HUES64 (cell line): ENCODE results near the gene C2orf66. TPM values are rescaled to one million over a fixed set of nuclear protein-coding genes. Genes with fewer than 3 reads are reported as not detected.

ENCODE experiments used
- H3K27ac ChIP-seq: 2 replicates; pipeline ENCODE4 v1.7.0; 2013; ENCODE audit warnings: low read depth, low read length, inconsistent platforms
- H3K27me3 ChIP-seq: 2 replicates; pipeline ENCODE4 v1.6.1; 2013; ENCODE audit warnings: mild to moderate bottlenecking, low read length; ENCODE audit not compliant: insufficient read depth
- H3K36me3 ChIP-seq: 2 replicates; pipeline ENCODE4 v1.6.1; 2013; ENCODE audit warnings: mild to moderate bottlenecking, low read length; ENCODE audit not compliant: insufficient read depth
- H3K4me1 ChIP-seq: 2 replicates; pipeline ENCODE4 v1.6.1; 2013; ENCODE audit warnings: mild to moderate bottlenecking, low read length, moderate library complexity; ENCODE audit not compliant: insufficient read depth
- H3K4me3 ChIP-seq: 2 replicates; pipeline ENCODE4 v1.5.1; 2013; ENCODE audit warnings: mild to moderate bottlenecking, low read length, moderate library complexity
- H3K9ac ChIP-seq: 2 replicates; pipeline ENCODE4 v1.6.1; 2013; ENCODE audit warnings: mild to moderate bottlenecking, low read depth, low read length
- H3K9me3 ChIP-seq: 2 replicates; pipeline ENCODE4 v1.6.1; 2013; ENCODE audit warnings: low read depth, low read length; ENCODE audit not compliant: insufficient read depth
- WGBS: fragments of 150-250, 120-280 bp; methylation state at CpG from one replicate; pipeline ENCODE4 v1.1.7; 2013; ENCODE audit warnings: missing lambda C conversion rate; 5-methylcytosine and 5-hydroxymethylcytosine counted together
- polyA plus RNA-seq, 2 experiments: library from polyadenylated mRNA; stranded (reverse); fragments of 50-300 nt; gene quantifications; one replicate each; pipeline ENCODE4 v1.2.3, GENCODE V29; 2013

Gene C2orf66
- not detected for polyA plus RNA-seq (2013, experiment 1 of 2)
- polyA plus RNA-seq (2013, experiment 2 of 2), result not detected

- WGBS, result 92% methylated on average over 1 of the region's 1 CpG
- Histone ChIP-seq H3K27me3 (peaks cover 11% of the 10 kb centered on the region), H3K27ac (no peak within 1 kb of the TSS), H3K36me3 (no peaks in the 10 kb centered on the region), H3K4me1 (no peaks in the 10 kb centered on the region), H3K4me3 (no peak within 1 kb of the TSS), H3K9me3 (0 out of 2 replicates have a peak, but pooled peaks cover 1% of the 10 kb centered on the region), H3K9ac (no peak within 1 kb of the TSS)
Observed at GRCh38 chr2:196809260-196809659, at the start of gene C2orf66. TSS of gene C2orf66 (minus strand) at chr2:196809355. CDS start at chr2:196809336, 19 bp downstream.

- 86% methylated on average over 1 of the region's 1 CpG for WGBS
- Histone ChIP-seq H3K27me3 (no peaks in the 10 kb centered on the region), H3K9me3 (peaks cover 3% of the 10 kb centered on the region; the same call in 1 of the 2 replicates), H3K27ac (no peak overlapping the region), H3K9ac (no peak overlapping the region), H3K4me1 (no peaks in the 10 kb centered on the region), H3K36me3 (peaks cover 21% of the 10 kb centered on the region), H3K4me3 (no peak overlapping the region)
Observed at GRCh38 chr2:196854629-196855028, 45.5 kb upstream of the C2orf66 start.

- Histone ChIP-seq H3K9me3 (no peaks in the 10 kb centered on the region), H3K27ac (no peak overlapping the region), H3K36me3 (peaks cover 24% of the 10 kb centered on the region), H3K4me3 (no peak overlapping the region), H3K9ac (no peak overlapping the region), H3K4me1 (no peaks in the 10 kb centered on the region), H3K27me3 (no peaks in the 10 kb centered on the region)
- WGBS, result 92% methylated on average over 3 of the region's 4 CpGs
Observed at GRCh38 chr2:196853301-196854087, 44.3 kb upstream of the C2orf66 start.

DNA sequence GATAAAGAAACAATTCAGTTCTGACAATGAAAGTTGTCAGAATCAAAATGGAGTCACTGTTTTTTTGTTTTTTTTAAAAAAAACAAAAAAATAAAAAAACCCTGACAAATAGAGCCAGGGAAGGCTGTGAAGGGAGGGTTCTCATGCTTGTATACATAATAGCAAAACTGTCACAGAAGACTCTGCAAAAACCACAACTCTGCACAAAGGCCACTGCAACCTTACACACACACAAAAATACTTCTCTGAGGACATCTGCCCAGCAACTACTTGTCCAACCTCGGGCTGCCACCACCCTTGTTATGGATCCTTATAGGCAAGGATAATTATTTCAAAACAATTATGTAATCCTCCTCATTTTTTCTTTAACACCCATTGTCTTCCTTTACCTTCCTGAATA lies 41.9 kb upstream of the C2orf66 start:
- WGBS, result 100% methylated on average over 1 of the region's 1 CpG
- Histone ChIP-seq H3K4me3 (no peak overlapping the region), H3K9ac (no peak overlapping the region), H3K9me3 (no peaks in the 10 kb centered on the region), H3K27ac (no peak overlapping the region), H3K27me3 (no peaks in the 10 kb centered on the region), H3K36me3 (peaks cover 43% of the 10 kb centered on the region), H3K4me1 (no peaks in the 10 kb centered on the region)

- H3K27me3 ChIP-seq, result no peaks in the 10 kb centered on the region
- no peak overlapping the region for H3K4me3 ChIP-seq
- H3K36me3 ChIP-seq, result peaks cover 50% of the 10 kb centered on the region
- no peak overlapping the region for H3K27ac ChIP-seq
- no peaks in the 10 kb centered on the region for H3K9me3 ChIP-seq
- no peaks in the 10 kb centered on the region for H3K4me1 ChIP-seq
- H3K9ac ChIP-seq, result no peak overlapping the region
Observed at GRCh38 chr2:196849895-196850294, 40.7 kb upstream of the C2orf66 start.

DNA sequence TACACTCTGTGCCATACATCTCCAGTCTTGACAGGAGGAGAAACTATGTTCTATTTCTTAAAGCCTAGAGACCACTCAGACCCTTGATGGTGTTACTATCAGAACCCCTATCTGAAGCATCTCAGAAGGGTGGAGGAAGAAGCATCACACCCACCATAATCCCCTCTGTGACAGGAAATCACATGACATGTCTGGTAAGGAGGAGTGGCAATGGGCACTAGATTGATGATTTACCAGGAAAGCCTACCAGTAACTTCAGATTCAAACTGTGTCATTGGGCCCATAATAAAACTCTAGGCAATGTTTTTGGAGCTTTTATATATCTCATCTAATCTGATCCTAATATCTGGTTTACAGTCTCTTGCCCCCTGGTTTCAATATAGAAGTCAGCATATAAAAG lies 37.1 kb upstream of the C2orf66 start:
- Histone ChIP-seq H3K9ac (no peak overlapping the region), H3K4me3 (no peak overlapping the region), H3K27ac (no peak overlapping the region), H3K4me1 (no peaks in the 10 kb centered on the region), H3K36me3 (peaks cover 74% of the 10 kb centered on the region), H3K9me3 (no peaks in the 10 kb centered on the region), H3K27me3 (no peaks in the 10 kb centered on the region)

- H3K27me3 ChIP-seq, result no peaks in the 10 kb centered on the region
- H3K36me3 ChIP-seq, result peaks cover 83% of the 10 kb centered on the region
- no peak overlapping the region for H3K9ac ChIP-seq
- no peaks in the 10 kb centered on the region for H3K9me3 ChIP-seq
- no peaks in the 10 kb centered on the region for H3K4me1 ChIP-seq
- no CpG with 5 or more reads among the region's 3 CpGs for WGBS
- H3K4me3 ChIP-seq, result no peak overlapping the region
- no peak overlapping the region for H3K27ac ChIP-seq
Observed at GRCh38 chr2:196845371-196845770, 36.2 kb upstream of the C2orf66 start.

GRCh38 chr2:196840171-196840570 lies 31.0 kb upstream of the C2orf66 start:
- WGBS, result 92% methylated on average over 1 of the region's 2 CpGs
- no peaks in the 10 kb centered on the region for H3K4me1 ChIP-seq
- H3K4me3 ChIP-seq, result no peak overlapping the region
- H3K27ac ChIP-seq, result no peak overlapping the region
- H3K27me3 ChIP-seq, result no peaks in the 10 kb centered on the region
- H3K36me3 ChIP-seq, result peaks cover 90% of the 10 kb centered on the region
- H3K9ac ChIP-seq, result no peak overlapping the region
- H3K9me3 ChIP-seq, result no peaks in the 10 kb centered on the region

- Histone ChIP-seq H3K4me1 (no peaks in the 10 kb centered on the region), H3K9ac (no peak overlapping the region), H3K27ac (no peak overlapping the region), H3K9me3 (no peaks in the 10 kb centered on the region), H3K27me3 (no peaks in the 10 kb centered on the region), H3K36me3 (peaks cover 90% of the 10 kb centered on the region), H3K4me3 (no peak overlapping the region)
- WGBS, result 89% methylated on average over 2 of the region's 2 CpGs
Observed at GRCh38 chr2:196839574-196839973, 30.4 kb upstream of the C2orf66 start.

GRCh38 chr2:196836440-196836839 lies 27.3 kb upstream of the C2orf66 start:
- Histone ChIP-seq H3K27me3 (no peaks in the 10 kb centered on the region), H3K36me3 (peaks cover 61% of the 10 kb centered on the region), H3K9ac (no peak overlapping the region), H3K27ac (no peak overlapping the region), H3K4me1 (no peaks in the 10 kb centered on the region), H3K4me3 (no peak overlapping the region), H3K9me3 (no peaks in the 10 kb centered on the region)

- Histone ChIP-seq H3K27ac (no peak overlapping the region), H3K27me3 (no peaks in the 10 kb centered on the region), H3K4me3 (no peak overlapping the region), H3K9ac (no peak overlapping the region), H3K9me3 (no peaks in the 10 kb centered on the region), H3K4me1 (no peaks in the 10 kb centered on the region), H3K36me3 (peaks cover 10% of the 10 kb centered on the region; the same call in 1 of the 2 replicates)
- WGBS, result no CpG with 5 or more reads among the region's 1 CpG
Observed at GRCh38 chr2:196830701-196831100, 21.5 kb upstream of the C2orf66 start.

- no peaks in the 10 kb centered on the region for H3K36me3 ChIP-seq
- WGBS, result 95% methylated on average over 1 of the region's 2 CpGs
- no peaks in the 10 kb centered on the region for H3K27me3 ChIP-seq
- H3K9ac ChIP-seq, result no peak overlapping the region
- no peaks in the 10 kb centered on the region for H3K9me3 ChIP-seq
- no peak overlapping the region for H3K4me3 ChIP-seq
- no peak overlapping the region for H3K27ac ChIP-seq
- no peaks in the 10 kb centered on the region for H3K4me1 ChIP-seq
Observed at GRCh38 chr2:196827356-196827755, 18.2 kb upstream of the C2orf66 start.
